ENCODE data around the gene SLC4A7.
"Not testable (repeated sequence)": the region's sequence is repeated elsewhere in the genome, so short reads cannot be mapped to it uniquely, and the experiment has no call there.

Gene SLC4A7

GRCh38 chr3:27484015-27484844 is at the start of gene SLC4A7:
Gene SLC4A7, minus strand, starts transcription at chr3:27484384. Its CDS starts 258 bp downstream, at chr3:27484126.
- in situ Hi-C loops (cut with MboI; ENCODE audit: low sequenced_read_pairs, unreplicated experiment) = loop anchor here (25.0 kb wide), 1 partner anchor 178 kb away; no protein-coding TSS in a partner anchor
- TF ChIP-seq CTCF (IDR thresholded peaks at IDR 0.05; ENCODE audit: borderline replicate concordance, control extremely low read depth, extremely low read depth, insufficient read depth, missing control alignments) = no peak

GRCh38 chr3:27533261-27533607 is 49.0 kb upstream of the SLC4A7 start:
- TF ChIP-seq CTCF (IDR thresholded peaks at IDR 0.05; ENCODE audit: borderline replicate concordance, control extremely low read depth, extremely low read depth, insufficient read depth, missing control alignments) = no peak
- in situ Hi-C loops (cut with MboI; ENCODE audit: low sequenced_read_pairs, unreplicated experiment) = no loop called here
- no peak for DNase-seq (ENCODE audit: low spot score)

More at GRCh38 chr3:27484015-27484844, at the start of gene SLC4A7:
- peak; percentile 97 for DNase-seq (ENCODE audit: low spot score)

- DNase-seq (ENCODE audit: low spot score) = no peak
- TF ChIP-seq CTCF (IDR thresholded peaks at IDR 0.05; ENCODE audit: borderline replicate concordance, control extremely low read depth, extremely low read depth, insufficient read depth, missing control alignments) = no peak
- in situ Hi-C loops (cut with MboI; ENCODE audit: low sequenced_read_pairs, unreplicated experiment) = no loop called here
Measured at GRCh38 chr3:27532426-27533260, 48.5 kb upstream of the SLC4A7 start.

- in situ Hi-C loops (cut with MboI; ENCODE audit: low sequenced_read_pairs, unreplicated experiment); DNase-seq (ENCODE audit: low spot score): not testable (repeated sequence)
Measured at GRCh38 chr3:27531193-27531751, 47.1 kb upstream of the SLC4A7 start.

GRCh38 chr3:27528791-27529190 is 44.6 kb upstream of the SLC4A7 start:
- DNase-seq (ENCODE audit: low spot score) = no peak
- in situ Hi-C loops (cut with MboI; ENCODE audit: low sequenced_read_pairs, unreplicated experiment) = no loop called here
- TF ChIP-seq CTCF (IDR thresholded peaks at IDR 0.05; ENCODE audit: borderline replicate concordance, control extremely low read depth, extremely low read depth, insufficient read depth, missing control alignments) = no peak

GRCh38 chr3:27526614-27527315 is 42.6 kb upstream of the SLC4A7 start:
- DNase-seq (ENCODE audit: low spot score) = no peak
- no peak for TF ChIP-seq CTCF (IDR thresholded peaks at IDR 0.05; ENCODE audit: borderline replicate concordance, control extremely low read depth, extremely low read depth, insufficient read depth, missing control alignments)
- in situ Hi-C loops (cut with MboI; ENCODE audit: low sequenced_read_pairs, unreplicated experiment) = no loop called here
